GM19452 (cell line): ENCODE data around the gene EPX.
"Not testable (repeated sequence)": the region's sequence is repeated elsewhere in the genome, so short reads cannot be mapped to it uniquely, and the experiment has no call there.

ENCODE experiments used
- ATAC-seq: cut with Tn5 transposase; IDR thresholded peaks from one replicate; pipeline ENCODE4 v1.9.1; 2021; ENCODE audit not compliant: unreplicated experiment

Gene EPX

GRCh38 chr17:58192612-58193011 lies at the start of gene EPX:
Gene EPX, plus strand, starts transcription at chr17:58192726. Its CDS starts 121 bp downstream, at chr17:58192847.
- ATAC-seq = no peak

- not testable (repeated sequence) for ATAC-seq
Observed at GRCh38 chr17:58143335-58143734, 49.2 kb upstream of the EPX start.

GRCh38 chr17:58144801-58145200 lies 47.7 kb upstream of the EPX start:
- ATAC-seq = no peak

GRCh38 chr17:58147930-58148434 lies 44.5 kb upstream of the EPX start, which contains the start of gene OR4D1:
Gene OR4D1, plus strand, starts transcription at chr17:58148384. Its CDS starts 6,770 bp downstream, at chr17:58155154.
- ATAC-seq = no peak

- no peak for ATAC-seq
Observed at GRCh38 chr17:58148609-58149008, 43.9 kb upstream of the EPX start.

- ATAC-seq = no peak
Observed at GRCh38 chr17:58150394-58150793, 42.1 kb upstream of the EPX start.

- ATAC-seq = no peak
Observed at GRCh38 chr17:58153046-58153445, 39.5 kb upstream of the EPX start.

- ATAC-seq = no peak
Observed at GRCh38 chr17:58153671-58154070, 38.9 kb upstream of the EPX start.

GRCh38 chr17:58156839-58157803 lies 35.4 kb upstream of the EPX start:
- no peak for ATAC-seq

- ATAC-seq = no peak
Observed at GRCh38 chr17:58158181-58158580, 34.3 kb upstream of the EPX start.

GRCh38 chr17:58161566-58161965 lies 31.0 kb upstream of the EPX start:
- no peak for ATAC-seq

- ATAC-seq = no peak
Observed at GRCh38 chr17:58165981-58166380, 26.5 kb upstream of the EPX start.

- no peak for ATAC-seq
Observed at GRCh38 chr17:58166682-58167081, 25.8 kb upstream of the EPX start, which contains the start of gene OR4D2. Gene OR4D2, plus strand, starts transcription at chr17:58166982. Its CDS starts 2,674 bp downstream, at chr17:58169656.

- ATAC-seq = no peak
Observed at GRCh38 chr17:58170622-58171021, 21.9 kb upstream of the EPX start.

- no peak for ATAC-seq
Observed at GRCh38 chr17:58172369-58173071, 20.0 kb upstream of the EPX start.

- no peak for ATAC-seq
Observed at GRCh38 chr17:58174871-58175270, 17.7 kb upstream of the EPX start.

GRCh38 chr17:58176200-58176599 lies 16.3 kb upstream of the EPX start:
- ATAC-seq = no peak

GRCh38 chr17:58181796-58182195 lies 10.7 kb upstream of the EPX start:
- no peak for ATAC-seq

GRCh38 chr17:58183514-58183913 lies 9.0 kb upstream of the EPX start:
- ATAC-seq = no peak

- ATAC-seq = no peak
Observed at GRCh38 chr17:58184308-58184985, 8.1 kb upstream of the EPX start.
